Stimulated activated CD4-positive, alpha-beta T cell treated with anti-CD3 and anti-CD28 coated beads, Interleukin-12 subunit alpha, Interleukin-12 subunit beta, amount 100 ng/mL, for 4 hours (primary cell): ENCODE results near the gene SLC16A8.
"Not testable (repeated sequence)": the region's sequence is repeated elsewhere in the genome, so short reads cannot be mapped to it uniquely, and the experiment has no call there.

Experiments used
- DNase-seq: peaks from one replicate; pipeline ENCODE4 v3.0.0-alpha.2; 2020

The SLC16A8 gene

GRCh38 chr22:38040953-38041759 is 42.8 kb downstream of the SLC16A8 start:
- DNase-seq: no peak

DNA sequence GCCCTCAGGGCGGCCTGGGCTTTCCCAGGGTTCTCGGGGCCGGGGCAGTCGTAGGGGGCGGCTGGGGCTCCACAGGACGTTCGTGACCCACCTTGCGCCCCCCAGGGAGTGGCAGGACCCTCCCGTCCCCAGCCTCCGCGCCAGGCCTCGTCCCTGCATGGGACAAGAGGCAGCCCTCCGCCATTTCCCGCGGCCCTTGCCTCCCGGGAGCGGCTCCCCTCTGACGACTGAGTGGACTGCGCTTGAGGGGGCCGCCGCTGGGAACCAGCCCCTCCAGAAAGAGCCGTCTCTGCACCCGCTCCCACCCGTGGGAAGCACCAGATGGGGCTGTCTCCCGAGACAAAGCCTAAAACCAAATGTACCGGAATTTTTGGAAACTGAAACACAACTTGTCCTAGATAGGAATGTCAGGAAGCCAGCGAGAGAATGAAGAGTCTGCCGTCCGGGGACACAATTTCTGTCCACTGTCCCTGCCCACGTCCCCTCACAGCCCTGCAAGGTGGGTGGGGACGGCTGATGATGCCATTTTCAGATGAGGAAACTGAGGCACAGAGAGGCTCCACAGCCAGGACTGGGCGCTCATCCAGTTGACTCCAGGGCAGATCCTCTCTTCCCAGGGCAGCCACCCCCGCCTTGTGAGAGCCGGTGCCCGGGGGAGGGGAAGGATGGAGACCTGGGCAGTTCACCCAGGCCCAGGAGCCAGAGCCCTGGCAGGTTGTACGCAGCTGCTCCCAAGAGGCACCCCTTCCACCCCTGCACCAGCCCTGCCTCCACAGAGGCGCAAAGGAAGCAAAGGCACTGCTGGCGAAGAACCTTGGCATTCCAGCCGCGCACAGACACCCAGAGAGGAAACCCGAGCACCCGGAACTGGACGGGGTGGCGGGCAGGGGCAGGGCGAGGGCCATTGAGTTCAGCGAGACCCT is 44.8 kb downstream of the SLC16A8 start:
- no peak for DNase-seq

- DNase-seq: no peak
These were observed 45.6 kb downstream of the SLC16A8 start for GRCh38 chr22:38038426-38038825.

GRCh38 chr22:38037367-38038150 is 46.4 kb downstream of the SLC16A8 start:
- DNase-seq: not testable (repeated sequence)

GRCh38 chr22:38036392-38037062 is 47.5 kb downstream of the SLC16A8 start:
- no peak for DNase-seq

GRCh38 chr22:38035530-38035885 is 48.5 kb downstream of the SLC16A8 start:
- no peak for DNase-seq

DNA sequence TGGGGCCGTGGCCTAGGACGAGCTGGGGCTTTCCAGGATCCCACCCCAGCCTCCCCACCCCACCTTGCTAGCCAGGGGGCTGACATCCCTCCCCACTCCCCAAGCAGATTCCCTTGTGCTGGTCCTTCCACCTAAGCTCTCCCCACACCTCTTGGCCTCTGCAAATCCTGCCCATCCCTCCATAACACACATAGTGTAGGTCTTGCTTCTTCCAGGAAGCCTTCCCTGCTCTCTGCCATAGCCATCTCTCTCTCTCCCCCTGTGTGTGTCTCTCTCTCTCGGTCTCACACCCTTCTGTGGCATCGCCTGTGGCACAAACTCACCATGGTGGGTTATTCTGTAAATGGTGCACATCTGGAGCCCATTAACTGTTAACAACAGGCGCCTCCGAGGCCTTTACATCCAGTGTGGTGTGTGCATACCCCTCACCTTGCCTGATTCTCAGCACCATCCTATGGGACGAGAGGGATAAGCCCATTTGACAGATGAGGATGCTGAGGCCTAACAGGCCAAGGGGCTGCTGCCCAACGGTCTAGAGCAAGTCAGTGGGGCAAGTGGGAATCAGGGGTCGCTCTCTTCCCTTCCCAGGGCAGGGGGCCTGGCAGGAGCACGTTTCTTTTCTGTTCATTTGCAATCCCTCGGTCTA is 49.0 kb downstream of the SLC16A8 start:
- no peak for DNase-seq

GRCh38 chr22:38034278-38034882 is 49.6 kb downstream of the SLC16A8 start:
- DNase-seq: no peak

GRCh38 chr22:38033522-38034277 is 50.3 kb downstream of the SLC16A8 start:
- DNase-seq: no peak

GRCh38 chr22:38032681-38033521 is 51.1 kb downstream of the SLC16A8 start:
- no peak for DNase-seq

DNA sequence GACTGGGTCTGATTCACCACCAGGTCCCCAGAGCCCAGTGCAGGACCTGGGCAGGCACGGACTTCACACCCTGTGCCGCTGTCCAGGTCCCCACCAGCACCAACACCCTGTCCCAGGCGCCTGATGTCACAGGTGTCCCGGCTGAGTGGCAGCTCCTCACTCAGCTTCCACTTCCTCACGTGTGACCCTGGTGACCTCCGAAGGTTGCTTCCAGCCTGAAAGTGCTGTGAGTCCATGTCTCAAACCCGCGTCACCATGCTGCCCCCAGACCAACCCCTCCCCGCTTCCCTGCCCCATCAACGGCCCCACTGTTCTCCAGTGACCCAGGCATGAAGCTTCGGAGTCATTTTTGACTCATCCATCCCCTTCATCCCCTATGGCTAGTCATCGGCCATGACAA is 52.5 kb downstream of the SLC16A8 start:
- no peak for DNase-seq

DNA sequence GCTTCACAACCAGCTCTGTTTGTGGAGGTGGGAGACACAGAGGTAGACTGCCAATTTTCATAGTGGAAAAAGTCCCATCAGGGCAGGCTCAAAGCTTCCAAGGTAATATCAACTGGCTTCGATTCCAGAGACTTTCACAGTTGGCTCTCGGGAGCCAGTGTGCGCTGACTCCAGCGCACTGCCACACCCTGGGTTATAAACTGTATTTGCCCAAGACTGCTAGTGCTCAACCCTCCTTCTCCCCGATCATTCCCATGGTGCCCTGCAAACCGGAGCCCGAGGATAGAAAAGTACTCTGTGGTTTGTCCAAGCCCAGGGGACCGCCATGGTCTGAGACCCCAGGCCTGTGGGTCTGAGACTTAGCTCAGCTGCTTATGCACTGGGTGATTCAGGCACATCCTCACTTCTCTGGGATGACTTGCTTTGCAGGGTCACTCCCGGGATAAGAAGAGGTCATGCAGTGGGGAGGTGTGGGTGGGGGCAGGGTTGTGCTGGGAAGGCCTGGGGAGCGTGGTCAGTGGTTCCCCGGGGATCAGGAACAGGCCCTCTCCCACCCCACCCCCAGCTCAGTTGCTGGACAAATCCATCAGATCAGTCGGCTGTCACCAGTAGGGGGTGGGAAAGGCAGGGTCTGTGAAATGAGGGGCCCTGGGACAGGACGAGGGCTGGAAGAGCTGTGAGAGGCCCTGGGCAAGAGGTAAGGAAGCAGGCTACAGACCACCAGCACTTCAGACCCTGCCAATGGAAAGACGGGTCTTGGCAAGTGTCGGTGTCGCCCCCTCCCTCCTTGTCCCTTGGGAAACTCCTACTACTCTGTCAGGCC is 53.5 kb downstream of the SLC16A8 start:
- DNase-seq: no peak

DNA sequence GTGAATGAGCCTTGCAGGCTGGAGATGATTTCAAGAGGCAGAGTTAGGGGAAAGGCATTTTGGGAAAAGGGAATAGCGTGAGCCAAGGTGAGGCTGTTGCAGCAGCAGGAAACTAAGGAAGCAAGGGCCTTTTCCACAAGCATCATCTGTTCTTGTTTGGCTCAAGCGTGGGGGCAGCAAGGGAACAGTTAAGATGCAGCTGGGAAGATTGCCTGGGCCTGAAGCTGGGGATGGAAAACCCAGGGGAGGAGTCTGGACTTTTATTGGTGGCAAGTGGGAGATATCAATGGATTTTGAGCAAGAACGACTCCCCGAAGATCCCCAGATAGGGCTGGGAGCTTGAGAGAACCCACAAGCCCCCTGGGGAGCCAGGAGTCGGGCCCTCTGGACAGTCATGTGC is 54.1 kb downstream of the SLC16A8 start:
- no peak for DNase-seq

DNA sequence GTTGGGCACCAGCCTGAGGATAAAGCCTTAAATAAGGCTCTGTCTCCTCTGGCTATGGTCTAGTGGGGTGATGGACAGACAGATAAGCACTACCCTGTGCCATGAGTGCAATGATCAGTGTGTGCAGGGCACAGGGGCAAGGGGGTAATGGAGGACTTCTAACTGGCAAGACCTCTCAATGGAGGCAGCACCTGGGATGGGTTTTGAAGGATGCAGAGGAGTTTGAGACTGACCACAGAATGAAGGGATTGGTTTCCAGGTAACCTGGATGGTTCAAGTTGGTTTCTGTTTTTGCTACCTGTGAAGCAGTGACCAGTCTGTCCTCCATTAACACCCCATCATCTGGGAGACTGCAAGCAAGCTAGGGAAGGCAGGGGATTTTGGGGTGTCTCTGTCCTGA is 54.6 kb downstream of the SLC16A8 start:
- DNase-seq: no peak

DNA sequence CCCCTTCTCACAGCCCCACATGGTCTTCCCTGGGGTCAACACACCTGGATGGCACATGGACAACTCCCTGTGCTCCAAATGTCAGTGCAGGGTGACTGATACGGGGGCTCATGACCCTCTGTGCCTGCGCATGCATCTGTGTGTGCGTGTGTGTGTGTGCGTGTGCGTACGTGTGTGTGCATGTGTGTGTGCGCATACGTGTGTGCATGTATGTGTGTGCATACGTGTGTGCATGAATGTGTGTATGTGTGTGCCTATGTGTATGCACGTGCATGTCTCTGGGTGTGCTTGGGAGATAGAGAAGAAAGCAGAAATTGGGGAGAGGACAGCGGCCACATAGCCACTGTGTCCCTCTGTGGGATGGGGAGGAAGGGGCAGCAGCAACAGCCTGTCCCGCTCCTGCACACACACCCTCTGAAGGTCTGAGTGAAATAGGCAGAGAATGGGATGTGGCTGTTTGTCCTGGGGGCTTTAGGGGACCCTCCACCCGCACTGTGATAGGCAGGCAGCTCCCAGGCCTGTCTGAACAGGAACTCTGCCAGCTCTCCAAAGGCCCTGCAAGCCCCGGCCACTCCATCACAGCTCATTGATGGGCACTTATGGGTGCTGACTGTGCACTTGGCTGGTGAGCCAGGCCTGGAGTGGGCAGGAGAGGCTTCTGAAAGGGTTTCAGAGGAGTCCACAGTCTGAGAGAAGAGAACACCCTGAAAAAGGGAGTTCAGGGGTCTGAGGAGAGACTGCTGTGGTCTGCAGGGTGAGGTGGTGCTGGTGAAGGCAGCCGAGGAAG is 55.4 kb downstream of the SLC16A8 start:
- DNase-seq: no peak
